IPS-11a (cell line): Measurements from ENCODE around the gene ZAR1L.
"Not testable (repeated sequence)": the region's sequence is repeated elsewhere in the genome, so short reads cannot be mapped to it uniquely, and the experiment has no call there.

Experiments
- H3K4me3 ChIP-seq: one replicate; pipeline ENCODE4 v1.5.1; 2013; ENCODE audit warnings: low read depth, low read length, control low read depth

Gene ZAR1L

GRCh38 chr13:32315238-32316027 is at the start of gene ZAR1L, which contains the start of gene BRCA2:
ZAR1L (minus strand) TSS chr13:32315363; CDS start chr13:32311925, 3,438 bp downstream.
BRCA2 (plus strand) TSS chr13:32315508; CDS start chr13:32316461, 953 bp downstream.
- H3K4me3 ChIP-seq = peak within 1 kb of the TSS; percentile 35

- H3K4me3 ChIP-seq = no peak overlapping the region
Measured at GRCh38 chr13:32362574-32362973, 47.4 kb upstream of the ZAR1L start.

- not testable (repeated sequence) for H3K4me3 ChIP-seq
Measured at GRCh38 chr13:32355935-32356334, 40.8 kb upstream of the ZAR1L start.

- no peak overlapping the region for H3K4me3 ChIP-seq
Measured at GRCh38 chr13:32354040-32354439, 38.9 kb upstream of the ZAR1L start.

- H3K4me3 ChIP-seq = not testable (repeated sequence)
Measured at GRCh38 chr13:32350839-32351441, 35.8 kb upstream of the ZAR1L start.

- no peak overlapping the region for H3K4me3 ChIP-seq
Measured at GRCh38 chr13:32347651-32348050, 32.5 kb upstream of the ZAR1L start.

GRCh38 chr13:32340914-32341313 is 25.8 kb upstream of the ZAR1L start:
- no peak overlapping the region for H3K4me3 ChIP-seq

- no peak overlapping the region for H3K4me3 ChIP-seq
Measured at GRCh38 chr13:32334671-32335070, 19.5 kb upstream of the ZAR1L start.

GRCh38 chr13:32330441-32330840 is 15.3 kb upstream of the ZAR1L start:
- no peak overlapping the region for H3K4me3 ChIP-seq

- H3K4me3 ChIP-seq = no peak overlapping the region
Measured at GRCh38 chr13:32323912-32324311, 8.7 kb upstream of the ZAR1L start.

GRCh38 chr13:32320528-32320927 is 5.4 kb upstream of the ZAR1L start:
- no peak overlapping the region for H3K4me3 ChIP-seq

- no peak overlapping the region for H3K4me3 ChIP-seq
Measured at GRCh38 chr13:32317716-32318465, 2.7 kb upstream of the ZAR1L start.

GRCh38 chr13:32316501-32316900 is 1.3 kb upstream of the ZAR1L start:
- no peak overlapping the region for H3K4me3 ChIP-seq

- H3K4me3 ChIP-seq = peak overlapping the region; percentile 35
Measured at GRCh38 chr13:32316028-32316339, 821 bp upstream of the ZAR1L start.

GRCh38 chr13:32314271-32315237 is 609 bp downstream of the ZAR1L start:
- H3K4me3 ChIP-seq = peak overlapping the region; percentile 35

- H3K4me3 ChIP-seq = no peak overlapping the region
Measured at GRCh38 chr13:32311188-32311897, 3.8 kb downstream of the ZAR1L start.

GRCh38 chr13:32310134-32310706 is 4.9 kb downstream of the ZAR1L start:
- H3K4me3 ChIP-seq = no peak overlapping the region

GRCh38 chr13:32309312-32310133 is 5.6 kb downstream of the ZAR1L start:
- H3K4me3 ChIP-seq = no peak overlapping the region

- no peak overlapping the region for H3K4me3 ChIP-seq
Measured at GRCh38 chr13:32305646-32306045, 9.5 kb downstream of the ZAR1L start.
